ENCODE data around the gene PTPRH. TPM values are rescaled to one million over a fixed set of nuclear protein-coding genes. Genes with fewer than 3 reads are reported as not detected.
A peak's percentile ranks its signal among the peaks of the same experiment; 100 is the strongest.
"Not testable (repeated sequence)": the region's sequence is repeated elsewhere in the genome, so short reads cannot be mapped to it uniquely, and the experiment has no call there.

The PTPRH gene
- total and polyA plus RNA-seq, 7 experiments from 2014 or later: 0.56 TPM; not detected in 6

GRCh38 chr19:55228015-55228391, 18.7 kb upstream of the PTPRH start:
- no peaks in the 10 kb centered on the region for H3K27me3 Mint-ChIP-seq
- CTCF ChIA-PET: no interaction called here
- no peaks in the 10 kb centered on the region for H3K9me3 ChIP-seq (ENCODE audit: control insufficient read depth in 2 of 3, low read length in 3 of 3)
- no peaks in the 10 kb centered on the region for H3K9me3 Mint-ChIP-seq
- intact Hi-C loops (cut with micrococcal nuclease): no loop called here
- H3K36me3 Mint-ChIP-seq: peaks cover 0 to 21% (median 9%) of the 10 kb centered on the region in 5 donors
- H3K4me3 Mint-ChIP-seq: no peak overlapping the region
- ATAC-seq: no peak
- H3K4me1 ChIP-seq (ENCODE audit: control insufficient read depth in 2 of 2, insufficient read depth in 2 of 2, low read length in 2 of 2): no peaks in the 10 kb centered on the region
- DNase-seq: no peak
- peaks cover 0 to 8% (median 3%) of the 10 kb centered on the region in 7 donors for H3K4me1 Mint-ChIP-seq
- no peaks in the 10 kb centered on the region for H3K27me3 ChIP-seq (ENCODE audit: control insufficient read depth in 2 of 2, insufficient read depth in 2 of 2, low read length in 2 of 2)
- no peak overlapping the region for H3K4me3 ChIP-seq (ENCODE audit: low read length)
- no peak overlapping the region for H3K27ac ChIP-seq (ENCODE audit: low read depth, low read length)
- H3K27ac Mint-ChIP-seq: peak overlapping the region in 3 of 9 donors; percentile 21 to 63 (median 38)
- POLR2A ChIA-PET: interaction anchor here (1.8 kb wide), 1 partner anchor 26 kb away, joined by 9 read pairs; no protein-coding TSS in a partner anchor
- peaks cover 7 to 83% (median 30%) of the 10 kb centered on the region in 3 experiments for H3K36me3 ChIP-seq (ENCODE audit: control insufficient read depth in 2 of 3, insufficient read depth in 3 of 3, low read length in 3 of 3)

GRCh38 chr19:55227241-55228014, 18.1 kb upstream of the PTPRH start:
- no peaks in the 10 kb centered on the region for H3K27me3 Mint-ChIP-seq
- peaks cover 0 to 18% (median 9%) of the 10 kb centered on the region in 5 donors for H3K36me3 Mint-ChIP-seq
- DNase-seq (no peak), ATAC-seq (peak; percentile 11)
- no peak overlapping the region for H3K27ac ChIP-seq (ENCODE audit: low read depth, low read length)
- peaks cover 1 to 77% (median 25%) of the 10 kb centered on the region in 3 experiments for H3K36me3 ChIP-seq (ENCODE audit: control insufficient read depth in 2 of 3, insufficient read depth in 3 of 3, low read length in 3 of 3)
- no peaks in the 10 kb centered on the region for H3K4me1 ChIP-seq (ENCODE audit: control insufficient read depth in 2 of 2, insufficient read depth in 2 of 2, low read length in 2 of 2)
- no peaks in the 10 kb centered on the region for H3K9me3 Mint-ChIP-seq
- H3K27me3 ChIP-seq (ENCODE audit: control insufficient read depth in 2 of 2, insufficient read depth in 2 of 2, low read length in 2 of 2): no peaks in the 10 kb centered on the region
- H3K4me3 Mint-ChIP-seq: no peak overlapping the region
- no peaks in the 10 kb centered on the region for H3K9me3 ChIP-seq (ENCODE audit: control insufficient read depth in 2 of 3, low read length in 3 of 3)
- ChIA-PET CTCF (interaction anchor here (0.6 kb wide), 1 partner anchor 87 kb away, joined by 3 read pairs; no protein-coding TSS in a partner anchor), POLR2A (interaction anchor here (1.8 kb wide), 1 partner anchor 27 kb away, joined by 9 read pairs; no protein-coding TSS in a partner anchor)
- peaks cover 0 to 6% (median 3%) of the 10 kb centered on the region in 7 donors for H3K4me1 Mint-ChIP-seq
- intact Hi-C loops (cut with micrococcal nuclease): no loop called here
- H3K4me3 ChIP-seq (ENCODE audit: low read length): no peak overlapping the region
- H3K27ac Mint-ChIP-seq: peak overlapping the region in 3 of 9 donors; percentile 21 to 63 (median 29)

GRCh38 chr19:55226788-55227187, 17.5 kb upstream of the PTPRH start:
- Mint-ChIP-seq H3K36me3 (peaks cover 0 to 15% (median 9%) of the 10 kb centered on the region in 5 donors), H3K4me3 (no peak overlapping the region), H3K9me3 (no peaks in the 10 kb centered on the region), H3K27me3 (no peaks in the 10 kb centered on the region), H3K4me1 (peaks cover 0 to 6% (median 3%) of the 10 kb centered on the region in 7 donors), H3K27ac (no peak overlapping the region)
- ATAC-seq (no peak), DNase-seq (no peak)
- Histone ChIP-seq H3K9me3 (ENCODE audit: control insufficient read depth in 2 of 3, low read length in 3 of 3) (no peaks in the 10 kb centered on the region), H3K27me3 (ENCODE audit: control insufficient read depth in 2 of 2, insufficient read depth in 2 of 2, low read length in 2 of 2) (no peaks in the 10 kb centered on the region), H3K4me1 (ENCODE audit: control insufficient read depth in 2 of 2, insufficient read depth in 2 of 2, low read length in 2 of 2) (no peaks in the 10 kb centered on the region), H3K4me3 (ENCODE audit: low read length) (no peak overlapping the region), H3K36me3 (ENCODE audit: control insufficient read depth in 2 of 3, insufficient read depth in 3 of 3, low read length in 3 of 3) (peaks cover 0 to 71% (median 18%) of the 10 kb centered on the region in 3 experiments), H3K27ac (ENCODE audit: low read depth, low read length) (no peak overlapping the region)
- CTCF ChIA-PET: interaction anchor here (0.6 kb wide), 1 partner anchor 86 kb away, joined by 3 read pairs; no protein-coding TSS in a partner anchor
- POLR2A ChIA-PET: interaction anchor here (1.8 kb wide), 1 partner anchor 28 kb away, joined by 9 read pairs; no protein-coding TSS in a partner anchor
- intact Hi-C loops (cut with micrococcal nuclease): no loop called here

- Histone ChIP-seq H3K4me1 (ENCODE audit: control insufficient read depth in 2 of 2, insufficient read depth in 2 of 2, low read length in 2 of 2) (no peaks in the 10 kb centered on the region), H3K36me3 (ENCODE audit: control insufficient read depth in 2 of 3, insufficient read depth in 3 of 3, low read length in 3 of 3) (peaks cover 0 to 66% (median 13%) of the 10 kb centered on the region in 3 experiments), H3K4me3 (ENCODE audit: low read length) (no peak overlapping the region), H3K27me3 (ENCODE audit: control insufficient read depth in 2 of 2, insufficient read depth in 2 of 2, low read length in 2 of 2) (no peaks in the 10 kb centered on the region), H3K27ac (ENCODE audit: low read depth, low read length) (no peak overlapping the region), H3K9me3 (ENCODE audit: control insufficient read depth in 2 of 3, low read length in 3 of 3) (no peaks in the 10 kb centered on the region)
- intact Hi-C loops (cut with micrococcal nuclease): no loop called here
- DNase-seq (no peak), ATAC-seq (no peak)
- Mint-ChIP-seq H3K4me3 (no peak overlapping the region), H3K36me3 (peaks cover 0 to 17% (median 13%) of the 10 kb centered on the region in 5 donors), H3K9me3 (peaks cover 0 to 3% (median 0%) of the 10 kb centered on the region in 11 donors), H3K27ac (peak overlapping the region in 1 of 9 donors; percentile 47), H3K27me3 (no peaks in the 10 kb centered on the region), H3K4me1 (peaks cover 0 to 6% (median 3%) of the 10 kb centered on the region in 7 donors)
- ChIA-PET CTCF (no interaction called here), POLR2A (interaction anchor here (1.8 kb wide), 1 partner anchor 28 kb away, joined by 9 read pairs; no protein-coding TSS in a partner anchor)
Measured at GRCh38 chr19:55226273-55226672, 17.0 kb upstream of the PTPRH start.

GRCh38 chr19:55225415-55225958, 16.2 kb upstream of the PTPRH start:
- peaks cover 0 to 6% (median 3%) of the 10 kb centered on the region in 11 donors for H3K9me3 Mint-ChIP-seq
- H3K9me3 ChIP-seq (ENCODE audit: control insufficient read depth in 2 of 3, low read length in 3 of 3): peaks cover 0 to 2% (median 0%) of the 10 kb centered on the region in 3 experiments
- ChIA-PET CTCF (no interaction called here), POLR2A (no interaction called here)
- H3K4me3 Mint-ChIP-seq: no peak overlapping the region
- no peaks in the 10 kb centered on the region for H3K27me3 ChIP-seq (ENCODE audit: control insufficient read depth in 2 of 2, insufficient read depth in 2 of 2, low read length in 2 of 2)
- no peaks in the 10 kb centered on the region for H3K27me3 Mint-ChIP-seq
- peaks cover 0 to 59% (median 9%) of the 10 kb centered on the region in 3 experiments for H3K36me3 ChIP-seq (ENCODE audit: control insufficient read depth in 2 of 3, insufficient read depth in 3 of 3, low read length in 3 of 3)
- H3K4me1 ChIP-seq (ENCODE audit: control insufficient read depth in 2 of 2, insufficient read depth in 2 of 2, low read length in 2 of 2): no peaks in the 10 kb centered on the region
- peaks cover 0 to 23% (median 18%) of the 10 kb centered on the region in 5 donors for H3K36me3 Mint-ChIP-seq
- H3K4me3 ChIP-seq (ENCODE audit: low read length): no peak overlapping the region
- no peak overlapping the region for H3K27ac ChIP-seq (ENCODE audit: low read depth, low read length)
- DNase-seq (no peak), ATAC-seq (no peak)
- H3K27ac Mint-ChIP-seq: peak overlapping the region in 3 of 9 donors; percentile 47 to 74 (median 71)
- intact Hi-C loops (cut with micrococcal nuclease): no loop called here
- peaks cover 0 to 6% (median 3%) of the 10 kb centered on the region in 7 donors for H3K4me1 Mint-ChIP-seq

- H3K27ac ChIP-seq (ENCODE audit: low read depth, low read length); H3K27me3 ChIP-seq (ENCODE audit: control insufficient read depth in 2 of 2, insufficient read depth in 2 of 2, low read length in 2 of 2); intact Hi-C loops (cut with micrococcal nuclease); H3K9me3 ChIP-seq (ENCODE audit: control insufficient read depth in 2 of 3, low read length in 3 of 3); POLR2A ChIA-PET; CTCF ChIA-PET; H3K4me3 ChIP-seq (ENCODE audit: low read length); H3K4me1 Mint-ChIP-seq; H3K27me3 Mint-ChIP-seq; H3K4me3 Mint-ChIP-seq; H3K4me1 ChIP-seq (ENCODE audit: control insufficient read depth in 2 of 2, insufficient read depth in 2 of 2, low read length in 2 of 2); ATAC-seq; DNase-seq: not testable (repeated sequence)
- Mint-ChIP-seq H3K27ac (peak overlapping the region in 2 of 9 donors; percentile 33 to 74), H3K9me3 (peaks cover 0 to 12% (median 4%) of the 10 kb centered on the region in 11 donors), H3K36me3 (peaks cover 0 to 28% (median 23%) of the 10 kb centered on the region in 5 donors)
- peaks cover 0 to 52% (median 9%) of the 10 kb centered on the region in 3 experiments for H3K36me3 ChIP-seq (ENCODE audit: control insufficient read depth in 2 of 3, insufficient read depth in 3 of 3, low read length in 3 of 3)
Measured at GRCh38 chr19:55224679-55225414, 15.5 kb upstream of the PTPRH start.

All from naive thymus-derived CD4-positive, alpha-beta T cell (primary cell).